HEK293 (cell line): Measurements from ENCODE around the gene MYL4.

Experiments
- CTCF ChIA-PET: fragments of 350-600 bp; formaldehyde crosslinking; extraction: SDS; loops from one replicate; lab custom pipeline; 2021; ENCODE audit warnings: antibody characterized with exemption; lab: Yijun Ruan, JAX
- POLR2A ChIA-PET: fragments of 300-600 bp; formaldehyde crosslinking; extraction: SDS; loops from one replicate; lab custom pipeline; 2020; ENCODE audit warnings: antibody characterized with exemption, inconsistent platforms; lab: Yijun Ruan, JAX
- H3K27ac ChIP-seq: fragments of 200-500 bp; sonication (Bioruptor generic); 2 replicates; pipeline ENCODE4 v1.5.1; 2014; ENCODE audit warnings: low read depth, low read length, control low read depth, inconsistent platforms; ENCODE audit errors: extremely low read depth
- H3K36me3 ChIP-seq, 2 experiments: fragments of 200-500 bp in 1 of 2; sonication (Bioruptor generic) in 1 of 2; 1 replicate in 1 of 2; 2 replicates in 1 of 2; pipeline ENCODE4 v1.5.1; 2014 to 2017; ENCODE audit warnings: inconsistent platforms in 2 of 2, low read length in 2 of 2; ENCODE audit not compliant: control insufficient read depth in 2 of 2, insufficient read depth in 1 of 2
- H3K4me1 ChIP-seq: fragments of 200-500 bp; sonication (Bioruptor generic); 2 replicates; pipeline ENCODE4 v1.5.1; 2014; ENCODE audit warnings: mild to moderate bottlenecking, low read length, inconsistent platforms; ENCODE audit not compliant: control insufficient read depth, insufficient read depth
- H3K4me3 ChIP-seq: 2 replicates; pipeline ENCODE4 v1.5.1; 2011; ENCODE audit warnings: low read depth, mild to moderate bottlenecking, control low read depth, low read length, moderate library complexity
- H3K9me3 ChIP-seq: fragments of 200-500 bp; sonication (Bioruptor generic); 2 replicates; pipeline ENCODE4 v1.5.1; 2014; ENCODE audit warnings: low read depth, low read length, inconsistent platforms; ENCODE audit not compliant: control insufficient read depth, insufficient read depth
- BCL11A ChIP-seq: fragments of 450-650 bp; formaldehyde crosslinking; IDR thresholded peaks from 2 replicates; pipeline ENCODE4 v1.5.1; 2016; ENCODE audit warnings: low read depth, missing biosample characterization, missing genetic modification characterization
- GLIS1 ChIP-seq: fragments of 450-650 bp; formaldehyde crosslinking; IDR thresholded peaks from 2 replicates; pipeline ENCODE4 v1.5.1; 2016; ENCODE audit warnings: missing biosample characterization, missing genetic modification characterization
- KLF16 ChIP-seq: fragments of 450-650 bp; formaldehyde crosslinking; IDR thresholded peaks from 2 replicates; pipeline ENCODE4 v1.5.1; 2017; ENCODE audit warnings: missing biosample characterization, missing genetic modification characterization
- KLF9 ChIP-seq: fragments of 450-650 bp; formaldehyde crosslinking; IDR thresholded peaks from 2 replicates; pipeline ENCODE4 v1.5.1; 2016; ENCODE audit warnings: missing biosample characterization, missing genetic modification characterization, low read depth
- SETDB1 ChIP-seq: IDR thresholded peaks from one replicate; pipeline ENCODE4 v1.6.1; 2017; ENCODE audit warnings: mild to moderate bottlenecking, low read length, moderate library complexity, mixed read lengths; ENCODE audit not compliant: insufficient read length
- SP3 ChIP-seq: fragments of 450-650 bp; formaldehyde crosslinking; IDR thresholded peaks from 2 replicates; pipeline ENCODE4 v1.5.1; 2016; ENCODE audit warnings: missing biosample characterization, missing genetic modification characterization
- ZBTB17 ChIP-seq: fragments of 450-650 bp; formaldehyde crosslinking; IDR thresholded peaks from 2 replicates; pipeline ENCODE4 v1.5.1; 2016; ENCODE audit warnings: missing biosample characterization, missing genetic modification characterization
- ZFP41 ChIP-seq: fragments of 450-650 bp; formaldehyde crosslinking; IDR thresholded peaks from 2 replicates; pipeline ENCODE4 v1.5.1; 2016; ENCODE audit warnings: missing biosample characterization, missing genetic modification characterization, borderline replicate concordance
- ZFP69B ChIP-seq: fragments of 450-650 bp; formaldehyde crosslinking; IDR thresholded peaks from 2 replicates; pipeline ENCODE4 v1.5.1; 2016; ENCODE audit warnings: missing biosample characterization, missing genetic modification characterization
- ZIC2 ChIP-seq: fragments of 450-650 bp; formaldehyde crosslinking; IDR thresholded peaks from 2 replicates; pipeline ENCODE4 v1.5.1; 2016; ENCODE audit warnings: missing biosample characterization, missing genetic modification characterization
- ZNF112 ChIP-seq: fragments of 450-650 bp; formaldehyde crosslinking; IDR thresholded peaks from 2 replicates; pipeline ENCODE4 v1.5.0; 2017; ENCODE audit warnings: missing biosample characterization, missing genetic modification characterization
- ZNF114 ChIP-seq: fragments of 450-650 bp; formaldehyde crosslinking; IDR thresholded peaks from 2 replicates; pipeline ENCODE4 v1.5.0; 2017; ENCODE audit warnings: missing biosample characterization, missing genetic modification characterization
- ZNF133 ChIP-seq: fragments of 450-650 bp; formaldehyde crosslinking; IDR thresholded peaks from 2 replicates; pipeline ENCODE4 v1.5.1; 2016; ENCODE audit warnings: missing biosample characterization, missing genetic modification characterization
- ZNF248 ChIP-seq: fragments of 450-650 bp; formaldehyde crosslinking; IDR thresholded peaks from 2 replicates; pipeline ENCODE4 v1.5.1; 2017; ENCODE audit warnings: missing biosample characterization, missing genetic modification characterization
- ZNF311 ChIP-seq: fragments of 450-650 bp; formaldehyde crosslinking; IDR thresholded peaks from 2 replicates; pipeline ENCODE4 v1.5.1; 2017; ENCODE audit warnings: missing biosample characterization, missing genetic modification characterization, borderline replicate concordance
- ZNF354C ChIP-seq: fragments of 450-650 bp; formaldehyde crosslinking; IDR thresholded peaks from 2 replicates; pipeline ENCODE4 v1.5.1; 2016; ENCODE audit warnings: missing biosample characterization, missing genetic modification characterization, low read depth, borderline replicate concordance
- ZNF366 ChIP-seq: fragments of 450-650 bp; formaldehyde crosslinking; conservative IDR thresholded peaks from 2 replicates; pipeline ENCODE4 v1.5.1; 2016; ENCODE audit warnings: missing biosample characterization, missing genetic modification characterization
- ZNF394 ChIP-seq: fragments of 450-650 bp; formaldehyde crosslinking; IDR thresholded peaks from 2 replicates; pipeline ENCODE4 v1.5.1; 2016; ENCODE audit warnings: missing biosample characterization, missing genetic modification characterization, mild to moderate bottlenecking, moderate library complexity, borderline replicate concordance
- ZNF423 ChIP-seq: fragments of 450-650 bp; formaldehyde crosslinking; IDR thresholded peaks from 2 replicates; pipeline ENCODE4 v1.5.1; 2016; ENCODE audit warnings: missing biosample characterization, missing genetic modification characterization
- ZNF510 ChIP-seq: fragments of 450-650 bp; formaldehyde crosslinking; IDR thresholded peaks from 2 replicates; pipeline ENCODE4 v1.5.1; 2018; ENCODE audit warnings: mild to moderate bottlenecking, missing genetic modification characterization, missing biosample characterization; ENCODE audit not compliant: insufficient replicate concordance
- ZNF521 ChIP-seq: fragments of 450-650 bp; formaldehyde crosslinking; IDR thresholded peaks from 2 replicates; pipeline ENCODE4 v1.5.1; 2017; ENCODE audit warnings: missing biosample characterization, mild to moderate bottlenecking, missing genetic modification characterization
- ZNF529 ChIP-seq: fragments of 450-650 bp; formaldehyde crosslinking; IDR thresholded peaks from 2 replicates; pipeline ENCODE4 v1.5.1; 2017; ENCODE audit warnings: missing genetic modification characterization, missing biosample characterization; ENCODE audit not compliant: insufficient replicate concordance
- ZNF610 ChIP-seq: fragments of 450-650 bp; formaldehyde crosslinking; IDR thresholded peaks from 2 replicates; pipeline ENCODE4 v1.5.1; 2016; ENCODE audit warnings: missing biosample characterization, missing genetic modification characterization, borderline replicate concordance
- ZNF626 ChIP-seq: fragments of 450-650 bp; sonication (Bioruptor Pico); formaldehyde crosslinking; IDR thresholded peaks from 2 replicates; pipeline ENCODE4 v1.5.1; 2018; ENCODE audit warnings: missing biosample characterization, missing genetic modification characterization, inconsistent platforms
- ZNF670 ChIP-seq: fragments of 450-650 bp; formaldehyde crosslinking; IDR thresholded peaks from 2 replicates; pipeline ENCODE4 v1.5.1; 2016; ENCODE audit warnings: missing biosample characterization, missing genetic modification characterization, low read depth
- ZNF830 ChIP-seq: fragments of 450-650 bp; IDR thresholded peaks from 2 replicates; pipeline ENCODE4 v1.5.0; 2018; ENCODE audit warnings: missing biosample characterization, missing genetic modification characterization, low read depth, mild to moderate bottlenecking, moderate library complexity
- ZSCAN23 ChIP-seq: fragments of 450-650 bp; formaldehyde crosslinking; IDR thresholded peaks from 2 replicates; pipeline ENCODE4 v1.5.1; 2016; ENCODE audit warnings: missing biosample characterization, missing genetic modification characterization
- TF ChIP-seq, protein P1 (sequence below): fragments of 450-650 bp; formaldehyde crosslinking; IDR thresholded peaks from 2 replicates; pipeline ENCODE4 v1.5.1; 2016; ENCODE audit warnings: missing biosample characterization, missing genetic modification characterization
- TF ChIP-seq, protein P2 (sequence below): fragments of 450-650 bp; formaldehyde crosslinking; IDR thresholded peaks from 2 replicates; pipeline ENCODE4 v1.5.1; 2017; ENCODE audit warnings: missing biosample characterization, mild to moderate bottlenecking, missing genetic modification characterization, moderate library complexity
- TF ChIP-seq, protein P3 (sequence below): fragments of 450-650 bp; formaldehyde crosslinking; IDR thresholded peaks from 2 replicates; pipeline ENCODE4 v1.5.1; 2016; ENCODE audit warnings: missing biosample characterization, missing genetic modification characterization
- TF ChIP-seq, protein P4 (sequence below): fragments of 450-650 bp; formaldehyde crosslinking; IDR thresholded peaks from 2 replicates; pipeline ENCODE4; 2016; ENCODE audit warnings: missing biosample characterization, missing genetic modification characterization
- TF ChIP-seq, protein P5 (sequence below): fragments of 450-650 bp; IDR thresholded peaks from 2 replicates; pipeline ENCODE4 v1.5.1; 2018; ENCODE audit warnings: missing biosample characterization, missing genetic modification characterization

The MYL4 gene

DNA sequence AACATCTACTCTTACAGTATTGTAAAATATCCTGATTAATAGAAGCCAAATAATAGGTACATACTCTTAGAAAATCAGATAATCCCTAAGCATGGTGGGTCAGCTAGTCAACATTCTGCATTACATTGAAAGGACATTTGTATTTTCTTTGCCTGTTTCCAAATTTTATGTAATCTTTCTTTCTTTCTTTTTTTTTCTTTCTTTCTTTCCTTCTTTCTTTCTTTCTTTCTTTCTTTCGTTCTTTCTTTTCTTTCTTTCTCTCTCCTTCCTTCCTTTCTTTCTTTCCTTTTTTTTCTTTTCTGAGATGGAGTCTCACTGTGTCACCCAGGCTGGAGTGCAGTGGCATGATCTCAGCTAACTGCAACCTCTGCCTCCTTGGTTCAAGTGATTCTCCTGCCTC lies 63.3 kb downstream of the MYL4 start:
- H3K36me3 ChIP-seq: no peaks in the 10 kb centered on the region
- H3K4me3 ChIP-seq: no peak overlapping the region
- ChIA-PET CTCF (interaction anchor here (0.6 kb wide), 1 partner anchor 273 kb away, joined by 3 read pairs; no protein-coding TSS in a partner anchor), POLR2A (no interaction called here)
- H3K27ac ChIP-seq: no peak overlapping the region
- TF ChIP-seq ZNF510 (tag by site-specific recombination) (no peak), ZNF521 (tag by site-specific recombination) (0 out of 2 replicates have a peak, but pooled peaks have one; percentile 52), ZFP41 (tag by site-specific recombination) (no peak), ZNF112 (tag by site-specific recombination) (no peak), ZNF626 (tag by site-specific recombination) (no peak), SETDB1 (no peak), ZSCAN23 (tag by site-specific recombination) (no peak), ZNF133 (tag by site-specific recombination) (no peak), ZNF354C (no peak), KLF16 (tag by site-specific recombination) (no peak), ZIC2 (tag by site-specific recombination) (no peak), ZNF366 (tag by site-specific recombination) (peak; percentile 86), ZFP69B (no peak), ZNF311 (tag by site-specific recombination) (no peak), ZNF394 (tag by site-specific recombination) (no peak)
- TF ChIP-seq, protein P1, sequence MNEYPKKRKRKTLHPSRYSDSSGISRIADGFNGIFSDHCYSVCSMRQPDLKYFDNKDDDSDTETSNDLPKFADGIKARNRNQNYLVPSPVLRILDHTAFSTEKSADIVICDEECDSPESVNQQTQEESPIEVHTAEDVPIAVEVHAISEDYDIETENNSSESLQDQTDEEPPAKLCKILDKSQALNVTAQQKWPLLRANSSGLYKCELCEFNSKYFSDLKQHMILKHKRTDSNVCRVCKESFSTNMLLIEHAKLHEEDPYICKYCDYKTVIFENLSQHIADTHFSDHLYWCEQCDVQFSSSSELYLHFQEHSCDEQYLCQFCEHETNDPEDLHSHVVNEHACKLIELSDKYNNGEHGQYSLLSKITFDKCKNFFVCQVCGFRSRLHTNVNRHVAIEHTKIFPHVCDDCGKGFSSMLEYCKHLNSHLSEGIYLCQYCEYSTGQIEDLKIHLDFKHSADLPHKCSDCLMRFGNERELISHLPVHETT (tag by site-specific recombination): no peak
- TF ChIP-seq, protein P2, sequence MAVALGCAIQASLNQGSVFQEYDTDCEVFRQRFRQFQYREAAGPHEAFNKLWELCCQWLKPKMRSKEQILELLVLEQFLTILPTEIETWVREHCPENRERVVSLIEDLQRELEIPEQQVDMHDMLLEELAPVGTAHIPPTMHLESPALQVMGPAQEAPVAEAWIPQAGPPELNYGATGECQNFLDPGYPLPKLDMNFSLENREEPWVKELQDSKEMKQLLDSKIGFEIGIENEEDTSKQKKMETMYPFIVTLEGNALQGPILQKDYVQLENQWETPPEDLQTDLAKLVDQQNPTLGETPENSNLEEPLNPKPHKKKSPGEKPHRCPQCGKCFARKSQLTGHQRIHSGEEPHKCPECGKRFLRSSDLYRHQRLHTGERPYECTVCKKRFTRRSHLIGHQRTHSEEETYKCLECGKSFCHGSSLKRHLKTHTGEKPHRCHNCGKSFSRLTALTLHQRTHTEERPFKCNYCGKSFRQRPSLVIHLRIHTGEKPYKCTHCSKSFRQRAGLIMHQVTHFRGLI (tag by site-specific recombination): no peak
- peaks cover 23% of the 10 kb centered on the region for H3K4me1 ChIP-seq
- H3K9me3 ChIP-seq: no peaks in the 10 kb centered on the region

DNA sequence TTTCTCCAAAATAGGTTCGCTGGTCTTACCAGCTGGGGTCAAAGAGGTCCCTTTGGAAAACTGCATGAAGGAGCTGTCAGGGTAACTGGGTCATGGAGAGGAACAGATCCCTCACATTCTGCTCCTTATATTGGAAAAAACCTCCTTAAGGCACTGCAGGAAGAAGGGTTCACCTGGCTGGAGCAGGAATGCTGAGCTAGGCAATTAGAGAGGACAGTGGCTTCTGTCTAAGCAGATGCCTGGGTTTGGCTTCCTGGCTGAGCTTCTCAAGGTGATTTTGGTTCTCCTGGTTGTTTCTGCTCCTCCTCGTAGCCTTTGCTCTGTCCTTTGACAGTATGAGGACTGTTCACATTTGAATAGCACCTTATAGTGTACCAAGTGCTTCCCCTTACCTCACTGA lies 64.1 kb downstream of the MYL4 start:
- Histone ChIP-seq H3K4me1 (peaks cover 23% of the 10 kb centered on the region), H3K9me3 (no peaks in the 10 kb centered on the region), H3K27ac (no peak overlapping the region), H3K36me3 (no peaks in the 10 kb centered on the region), H3K4me3 (no peak overlapping the region)
- ChIA-PET CTCF (interaction anchor here (1.1 kb wide), 1 partner anchor 42 kb away, joined by 7 read pairs; no protein-coding TSS in a partner anchor), POLR2A (no interaction called here)
- no peak for TF ChIP-seq ZNF114 (tag by site-specific recombination)
- TF ChIP-seq ZNF830 (tag by site-specific recombination): no peak
- TF ChIP-seq KLF9: no peak
- TF ChIP-seq, protein P3, sequence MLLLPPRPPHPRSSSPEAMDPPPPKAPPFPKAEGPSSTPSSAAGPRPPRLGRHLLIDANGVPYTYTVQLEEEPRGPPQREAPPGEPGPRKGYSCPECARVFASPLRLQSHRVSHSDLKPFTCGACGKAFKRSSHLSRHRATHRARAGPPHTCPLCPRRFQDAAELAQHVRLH (tag by site-specific recombination): no peak
- no peak for TF ChIP-seq ZNF133 (tag by site-specific recombination)
- TF ChIP-seq ZNF248 (tag by site-specific recombination): no peak
- no peak for TF ChIP-seq ZBTB17
- TF ChIP-seq, protein P4, sequence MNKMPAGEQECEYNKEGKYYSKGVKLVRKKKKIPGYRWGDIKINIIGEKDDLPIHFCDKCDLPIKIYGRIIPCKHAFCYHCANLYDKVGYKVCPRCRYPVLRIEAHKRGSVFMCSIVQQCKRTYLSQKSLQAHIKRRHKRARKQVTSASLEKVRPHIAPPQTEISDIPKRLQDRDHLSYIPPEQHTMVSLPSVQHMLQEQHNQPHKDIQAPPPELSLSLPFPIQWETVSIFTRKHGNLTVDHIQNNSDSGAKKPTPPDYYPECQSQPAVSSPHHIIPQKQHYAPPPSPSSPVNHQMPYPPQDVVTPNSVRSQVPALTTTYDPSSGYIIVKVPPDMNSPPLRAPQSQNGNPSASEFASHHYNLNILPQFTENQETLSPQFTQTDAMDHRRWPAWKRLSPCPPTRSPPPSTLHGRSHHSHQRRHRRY (tag by site-specific recombination): no peak
- no peak for TF ChIP-seq ZNF529 (tag by site-specific recombination)
- TF ChIP-seq BCL11A (tag by site-specific recombination): no peak
- TF ChIP-seq ZNF670 (tag by site-specific recombination): no peak
- no peak for TF ChIP-seq SP3 (tag by site-specific recombination)
- TF ChIP-seq GLIS1 (tag by site-specific recombination): no peak
- TF ChIP-seq, protein P5, sequence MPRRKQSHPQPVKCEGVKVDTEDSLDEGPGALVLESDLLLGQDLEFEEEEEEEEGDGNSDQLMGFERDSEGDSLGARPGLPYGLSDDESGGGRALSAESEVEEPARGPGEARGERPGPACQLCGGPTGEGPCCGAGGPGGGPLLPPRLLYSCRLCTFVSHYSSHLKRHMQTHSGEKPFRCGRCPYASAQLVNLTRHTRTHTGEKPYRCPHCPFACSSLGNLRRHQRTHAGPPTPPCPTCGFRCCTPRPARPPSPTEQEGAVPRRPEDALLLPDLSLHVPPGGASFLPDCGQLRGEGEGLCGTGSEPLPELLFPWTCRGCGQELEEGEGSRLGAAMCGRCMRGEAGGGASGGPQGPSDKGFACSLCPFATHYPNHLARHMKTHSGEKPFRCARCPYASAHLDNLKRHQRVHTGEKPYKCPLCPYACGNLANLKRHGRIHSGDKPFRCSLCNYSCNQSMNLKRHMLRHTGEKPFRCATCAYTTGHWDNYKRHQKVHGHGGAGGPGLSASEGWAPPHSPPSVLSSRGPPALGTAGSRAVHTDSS (tag by site-specific recombination): no peak
- no peak for TF ChIP-seq ZNF423
- TF ChIP-seq ZNF610 (tag by site-specific recombination): no peak
